Tibial artery (tissue), 4 donors: Measurements from ENCODE around the gene LRCH4.

ENCODE experiments used
- DNase-seq, 2 donors: peaks; one replicate each; pipeline ENCODE4 v3.0.0-alpha.2; 2019
- H3K27ac ChIP-seq, 2 donors: fragments of 200-600 bp; sonication (generic) in 1 of 2; 1 replicate in 1 of 2; 2 replicates in 1 of 2; pipeline ENCODE4 v1.5.1; 2018 to 2019; ENCODE audit warnings: mild to moderate bottlenecking in 1 of 2
- H3K27me3 ChIP-seq, 2 donors: fragments of 200-600 bp; sonication (generic) in 1 of 2; one replicate each; pipeline versions ENCODE4 v1.5.1 to v1.6.0; 2016 to 2019
- H3K36me3 ChIP-seq, 3 donors: fragments of 200-600 bp; sonication (generic) in 2 of 3; one replicate each; pipeline ENCODE4 v1.5.1; 2016 to 2019; ENCODE audit warnings: mild to moderate bottlenecking in 2 of 3
- H3K4me1 ChIP-seq, 4 donors: fragments of 200-600 bp; sonication (generic) in 2 of 4; 1 replicate in 3 of 4; 2 replicates in 1 of 4; pipeline ENCODE4 v1.5.1; 2016 to 2019
- H3K4me3 ChIP-seq, 2 donors: fragments of 200-600 bp; sonication (generic) in 1 of 2; 1 replicate in 1 of 2; 2 replicates in 1 of 2; pipeline ENCODE4 v1.5.1; 2018 to 2019; ENCODE audit warnings: mild to moderate bottlenecking in 2 of 2
- H3K9me3 ChIP-seq, 3 donors: fragments of 200-600 bp; sonication (generic) in 1 of 3; one replicate each; pipeline ENCODE4 v1.5.1; 2016 to 2019
- intact Hi-C: fragments of 100-400 bp; cut with DNase I; formaldehyde crosslinking; loops from one replicate; pipeline ENCODE4 v1.15.0; 2023; ENCODE audit warnings: low total_unique reads
- TF ChIP-seq, protein P1 (sequence below), 2 experiments: fragments of 200-600 bp in 1 of 2; fragments of 450-650 bp in 1 of 2; IDR thresholded peaks; one replicate each; pipeline ENCODE4 v1.5.1; 2017 to 2019; ENCODE audit warnings: antibody characterized with exemption in 2 of 2, mild to moderate bottlenecking in 1 of 2, moderate library complexity in 1 of 2

Gene LRCH4

DNA sequence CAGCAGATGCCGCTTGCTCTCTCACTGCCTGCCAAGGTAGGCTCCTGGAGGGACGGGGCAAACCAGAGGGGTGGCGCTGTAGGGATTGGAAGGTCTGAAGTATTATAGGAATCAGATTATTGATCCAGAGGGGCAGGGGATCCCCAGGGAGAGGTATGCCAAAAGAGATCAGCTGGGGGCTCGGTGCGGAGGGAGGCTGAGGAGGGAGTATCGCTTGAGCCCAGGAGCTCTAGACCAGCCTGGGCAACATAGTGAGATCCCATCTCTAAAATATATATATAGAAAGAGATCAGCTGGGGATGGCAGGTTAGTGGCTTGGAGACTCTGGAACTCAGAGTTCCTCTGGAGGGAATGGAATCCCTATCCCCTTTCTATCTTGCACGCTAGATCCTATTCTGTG lies 9.3 kb upstream of the LRCH4 start:
- Histone ChIP-seq H3K36me3 (no peaks in the 10 kb centered on the region), H3K27me3 (peaks cover 0 to 24% of the 10 kb centered on the region in 2 donors), H3K27ac (no peak overlapping the region), H3K4me1 (peaks cover 0 to 3% (median 1%) of the 10 kb centered on the region in 4 donors), H3K9me3 (no peaks in the 10 kb centered on the region), H3K4me3 (no peak overlapping the region)
- TF ChIP-seq, protein P1, sequence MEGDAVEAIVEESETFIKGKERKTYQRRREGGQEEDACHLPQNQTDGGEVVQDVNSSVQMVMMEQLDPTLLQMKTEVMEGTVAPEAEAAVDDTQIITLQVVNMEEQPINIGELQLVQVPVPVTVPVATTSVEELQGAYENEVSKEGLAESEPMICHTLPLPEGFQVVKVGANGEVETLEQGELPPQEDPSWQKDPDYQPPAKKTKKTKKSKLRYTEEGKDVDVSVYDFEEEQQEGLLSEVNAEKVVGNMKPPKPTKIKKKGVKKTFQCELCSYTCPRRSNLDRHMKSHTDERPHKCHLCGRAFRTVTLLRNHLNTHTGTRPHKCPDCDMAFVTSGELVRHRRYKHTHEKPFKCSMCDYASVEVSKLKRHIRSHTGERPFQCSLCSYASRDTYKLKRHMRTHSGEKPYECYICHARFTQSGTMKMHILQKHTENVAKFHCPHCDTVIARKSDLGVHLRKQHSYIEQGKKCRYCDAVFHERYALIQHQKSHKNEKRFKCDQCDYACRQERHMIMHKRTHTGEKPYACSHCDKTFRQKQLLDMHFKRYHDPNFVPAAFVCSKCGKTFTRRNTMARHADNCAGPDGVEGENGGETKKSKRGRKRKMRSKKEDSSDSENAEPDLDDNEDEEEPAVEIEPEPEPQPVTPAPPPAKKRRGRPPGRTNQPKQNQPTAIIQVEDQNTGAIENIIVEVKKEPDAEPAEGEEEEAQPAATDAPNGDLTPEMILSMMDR (IDR thresholded peaks at IDR 0.05): no peak
- no peak for DNase-seq
- intact Hi-C loops: no loop called here

DNA sequence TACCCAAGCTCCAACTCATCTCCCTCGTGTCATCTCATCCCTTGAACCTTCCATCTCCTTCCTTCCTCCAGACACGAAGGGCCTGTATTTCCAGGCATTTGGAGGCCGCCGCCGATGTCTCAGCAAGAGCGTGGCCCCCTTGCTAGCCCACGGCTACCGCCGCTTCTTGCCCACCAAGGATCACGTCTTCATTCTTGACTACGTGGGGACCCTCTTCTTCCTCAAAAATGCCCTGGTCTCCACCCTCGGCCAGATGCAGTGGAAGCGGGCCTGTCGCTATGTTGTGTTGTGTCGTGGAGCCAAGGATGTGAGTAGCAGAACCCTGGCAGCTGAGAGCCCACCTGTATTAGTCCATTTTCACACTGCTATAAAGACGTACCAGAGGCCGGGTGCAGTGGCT lies 5.7 kb upstream of the LRCH4 start:
- Histone ChIP-seq H3K36me3 (no peaks in the 10 kb centered on the region), H3K9me3 (no peaks in the 10 kb centered on the region), H3K4me3 (no peak overlapping the region), H3K27ac (no peak overlapping the region), H3K27me3 (peaks cover 0 to 29% of the 10 kb centered on the region in 2 donors), H3K4me1 (peaks cover 0 to 9% (median 6%) of the 10 kb centered on the region in 4 donors)
- TF ChIP-seq, protein P1 (IDR thresholded peaks at IDR 0.05): no peak
- no peak for DNase-seq
- intact Hi-C loops: no loop called here

DNA sequence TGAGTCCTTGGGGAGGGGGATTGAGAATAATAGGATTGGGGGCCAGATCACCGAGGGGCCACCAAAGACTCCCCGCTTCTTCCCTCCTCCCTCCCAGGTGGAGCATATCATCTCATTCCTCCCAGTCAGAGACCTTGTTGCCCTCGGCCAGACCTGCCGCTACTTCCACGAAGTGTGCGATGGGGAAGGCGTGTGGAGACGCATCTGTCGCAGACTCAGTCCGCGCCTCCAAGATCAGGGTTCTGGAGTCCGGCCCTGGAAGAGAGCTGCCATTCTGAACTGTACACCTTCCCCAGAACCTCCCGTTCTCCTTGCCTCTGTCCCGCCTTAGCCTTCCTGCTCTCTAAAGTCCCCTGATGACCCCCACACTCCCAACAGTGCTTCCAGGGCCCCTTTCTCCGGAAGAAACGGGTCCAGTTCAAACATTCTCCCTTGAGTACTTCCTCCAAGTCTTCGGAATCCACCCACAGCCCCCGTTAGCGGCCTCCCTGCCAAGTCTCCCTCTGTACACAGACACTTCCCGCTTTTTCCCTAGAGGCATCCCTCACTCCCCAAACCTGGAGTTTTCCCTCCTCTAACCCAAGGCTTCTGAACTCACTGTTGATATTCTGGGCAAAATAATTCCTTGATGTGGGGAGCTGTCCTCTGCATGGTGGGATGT lies 4.3 kb upstream of the LRCH4 start:
- intact Hi-C loops: no loop called here
- Histone ChIP-seq H3K27ac (no peak overlapping the region), H3K27me3 (peaks cover 0 to 29% of the 10 kb centered on the region in 2 donors), H3K36me3 (no peaks in the 10 kb centered on the region), H3K4me1 (peaks cover 0 to 15% (median 9%) of the 10 kb centered on the region in 4 donors), H3K9me3 (no peaks in the 10 kb centered on the region), H3K4me3 (no peak overlapping the region)
- no peak for DNase-seq
- TF ChIP-seq, protein P1 (IDR thresholded peaks at IDR 0.05): no peak

DNA sequence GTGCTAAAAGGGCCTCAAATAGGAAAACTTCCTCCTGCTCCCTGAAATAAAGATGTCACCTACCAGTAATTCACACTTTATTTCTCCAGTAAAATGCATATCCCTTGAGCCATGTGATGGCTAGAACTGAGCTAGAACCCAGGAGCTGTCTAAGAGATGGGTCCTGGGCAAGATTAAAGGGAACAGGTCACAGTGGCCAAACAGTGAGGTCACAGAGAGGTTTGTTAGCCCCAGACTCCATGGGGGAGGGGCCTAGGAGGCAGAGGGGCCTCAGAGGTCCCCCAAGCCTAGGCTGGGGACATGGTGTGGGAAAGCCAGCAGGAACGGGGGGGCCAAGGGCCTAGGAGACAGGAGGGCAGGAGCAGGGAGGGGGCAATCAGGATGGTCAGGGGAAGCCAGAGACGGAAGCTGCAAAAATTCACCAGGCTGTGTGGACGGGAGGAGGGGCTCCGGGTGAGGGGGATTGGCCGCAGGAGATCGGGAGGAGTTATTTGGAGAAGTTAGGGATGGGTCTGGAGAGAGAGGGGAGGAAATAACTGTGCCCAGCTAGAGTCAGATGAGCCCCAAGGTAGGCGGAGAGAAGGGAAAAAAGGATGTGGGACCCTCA lies 3.5 kb upstream of the LRCH4 start:
- H3K27ac ChIP-seq: no peak overlapping the region
- H3K4me1 ChIP-seq: peaks cover 0 to 22% (median 17%) of the 10 kb centered on the region in 4 donors

DNA sequence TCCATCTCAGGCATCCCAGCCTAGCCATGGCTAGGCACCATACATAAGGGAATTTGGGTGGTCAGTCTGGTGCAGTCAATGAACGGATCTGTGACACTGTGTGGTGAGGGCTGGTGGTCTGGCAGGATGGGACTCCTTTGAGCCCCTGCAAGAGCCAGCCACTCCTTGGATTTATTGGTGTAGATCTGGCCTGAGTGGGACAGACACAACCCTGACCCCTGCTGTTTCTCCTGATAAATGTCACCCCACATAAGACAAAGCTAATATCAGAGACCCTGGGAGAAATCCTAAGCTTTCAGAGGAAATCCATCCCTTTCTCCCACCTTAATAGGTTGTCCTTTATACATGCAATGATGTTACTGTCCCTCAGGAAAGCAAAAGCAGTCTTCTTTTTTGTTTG lies 2.5 kb upstream of the LRCH4 start:
- Histone ChIP-seq H3K27ac (no peak overlapping the region), H3K4me1 (peaks cover 0 to 32% (median 25%) of the 10 kb centered on the region in 4 donors), H3K9me3 (no peaks in the 10 kb centered on the region), H3K4me3 (no peak overlapping the region), H3K27me3 (peaks cover 0 to 29% of the 10 kb centered on the region in 2 donors), H3K36me3 (no peaks in the 10 kb centered on the region)
- intact Hi-C loops: loop anchor here (5.0 kb wide), 1 partner anchor 89 kb away; no protein-coding TSS in a partner anchor
- TF ChIP-seq, protein P1 (IDR thresholded peaks at IDR 0.05): peak in 1 of 2 experiments; percentile 22
- no peak for DNase-seq

More for the DNA sequence above, 3.5 kb upstream of the LRCH4 start:
- TF ChIP-seq, protein P1 (IDR thresholded peaks at IDR 0.05): no peak
- Histone ChIP-seq H3K4me3 (no peak overlapping the region), H3K9me3 (no peaks in the 10 kb centered on the region), H3K36me3 (no peaks in the 10 kb centered on the region), H3K27me3 (peaks cover 0 to 29% of the 10 kb centered on the region in 2 donors)
- DNase-seq: no peak
- intact Hi-C loops: loop anchor here (5.0 kb wide), 1 partner anchor 88 kb away; no protein-coding TSS in a partner anchor
